ENCODE results near the gene WDR37. TPM values are rescaled to one million over a fixed set of nuclear protein-coding genes. Genes with fewer than 3 reads are reported as not detected.
"Not testable (repeated sequence)": the region's sequence is repeated elsewhere in the genome, so short reads cannot be mapped to it uniquely, and the experiment has no call there.

WDR37 gene
- total RNA-seq, 1 experiment from 2014 or later = 9.6 TPM

- POLR2A ChIA-PET = no interaction called here
Measured at GRCh38 chr10:1007583-1007982, 48.6 kb upstream of the WDR37 start.

DNA sequence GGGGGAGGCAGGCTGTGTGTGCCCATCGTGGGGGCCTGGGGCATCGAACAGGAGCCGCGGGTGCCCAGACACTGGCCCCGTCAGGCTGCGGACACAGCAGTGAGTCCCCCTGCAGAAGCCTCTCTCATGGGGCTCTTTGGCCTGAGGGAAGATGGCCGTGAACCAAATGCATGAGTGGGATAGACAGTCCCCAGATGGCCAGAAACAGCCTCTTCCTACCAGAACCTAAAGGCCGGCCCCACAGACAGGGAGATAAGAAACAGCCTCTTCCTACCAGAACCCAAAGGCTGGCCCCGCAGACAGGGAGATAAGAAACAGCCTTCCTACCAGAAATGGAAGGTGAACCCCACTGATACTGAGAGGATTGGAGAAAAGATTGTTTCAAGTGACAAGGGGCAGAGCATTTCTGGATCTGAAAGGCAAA is 47.1 kb upstream of the WDR37 start:
- POLR2A ChIA-PET = no interaction called here
- Histone ChIP-seq H3K27ac (ENCODE audit: low read length) (no peak overlapping the region), H3K27me3 (ENCODE audit: control insufficient read depth, insufficient read depth, low read length) (no peaks in the 10 kb centered on the region), H3K9me3 (ENCODE audit: control insufficient read depth, insufficient read depth, low read depth, low read length) (no peaks in the 10 kb centered on the region), H3K36me3 (ENCODE audit: control insufficient read depth, insufficient read depth, low read length) (peaks cover 25% of the 10 kb centered on the region), H3K4me3 (ENCODE audit: low read depth in 2 of 2, low read length in 2 of 2) (no peak overlapping the region), H3K4me1 (ENCODE audit: control insufficient read depth, insufficient read depth, low read length) (no peaks in the 10 kb centered on the region)
- BruUV-seq (replicated peaks) = TSS peak; percentile 16
- CTCF ChIA-PET = no interaction called here
- in situ Hi-C loops (cut with HindIII; ENCODE audit: low pct_unique_long_range_greater_than_20kb, low sequenced_read_pairs) (no loop called here), intact Hi-C loops (cut with micrococcal nuclease; ENCODE audit: unreplicated experiment) (no loop called here)
- DNase-seq (ENCODE audit: low read depth, low spot score) (no peak), ATAC-seq (no peak)
- TF ChIP-seq TCF7L2 (IDR thresholded peaks at IDR 0.05; ENCODE audit: low read depth, low read length) (no peak), SIN3A (IDR thresholded peaks at IDR 0.05; ENCODE audit: borderline replicate concordance, insufficient read depth, low read depth, low read length) (no peak), POLR2AphosphoS5 (IDR thresholded peaks at IDR 0.05; ENCODE audit: low read depth, low read length) (no peak), REST (IDR thresholded peaks at IDR 0.05; ENCODE audit: insufficient read depth in 1 of 2, low read depth in 2 of 2, low read length in 1 of 2) (no peak), CTCF (IDR thresholded peaks at IDR 0.05) (no peak)

More at GRCh38 chr10:1007583-1007982, 48.6 kb upstream of the WDR37 start:
- CTCF ChIA-PET = no interaction called here
- TF ChIP-seq CTCF (IDR thresholded peaks at IDR 0.05) (no peak), SIN3A (IDR thresholded peaks at IDR 0.05; ENCODE audit: borderline replicate concordance, insufficient read depth, low read depth, low read length) (no peak), TCF7L2 (IDR thresholded peaks at IDR 0.05; ENCODE audit: low read depth, low read length) (no peak), REST (IDR thresholded peaks at IDR 0.05; ENCODE audit: insufficient read depth in 1 of 2, low read depth in 2 of 2, low read length in 1 of 2) (no peak), POLR2AphosphoS5 (IDR thresholded peaks at IDR 0.05; ENCODE audit: low read depth, low read length) (no peak)
- H3K9me3 ChIP-seq (ENCODE audit: control insufficient read depth, insufficient read depth, low read depth, low read length) = no peaks in the 10 kb centered on the region
- no peaks in the 10 kb centered on the region for H3K4me1 ChIP-seq (ENCODE audit: control insufficient read depth, insufficient read depth, low read length)
- intact Hi-C loops (cut with micrococcal nuclease; ENCODE audit: unreplicated experiment) = no loop called here
- H3K27me3 ChIP-seq (ENCODE audit: control insufficient read depth, insufficient read depth, low read length) = no peaks in the 10 kb centered on the region
- no peak overlapping the region for H3K4me3 ChIP-seq (ENCODE audit: low read depth in 2 of 2, low read length in 2 of 2)
- ATAC-seq (no peak), DNase-seq (ENCODE audit: low read depth, low spot score) (no peak)
- H3K27ac ChIP-seq (ENCODE audit: low read length) = no peak overlapping the region
- in situ Hi-C loops (cut with HindIII; ENCODE audit: low pct_unique_long_range_greater_than_20kb, low sequenced_read_pairs) = no loop called here
- peaks cover 34% of the 10 kb centered on the region for H3K36me3 ChIP-seq (ENCODE audit: control insufficient read depth, insufficient read depth, low read length)
- BruUV-seq (replicated peaks) = no TSS peak

GRCh38 chr10:1009947-1010346 is 46.2 kb upstream of the WDR37 start:
- CTCF ChIA-PET; H3K4me1 ChIP-seq (ENCODE audit: control insufficient read depth, insufficient read depth, low read length); ATAC-seq; intact Hi-C loops (cut with micrococcal nuclease; ENCODE audit: unreplicated experiment); in situ Hi-C loops (cut with HindIII; ENCODE audit: low pct_unique_long_range_greater_than_20kb, low sequenced_read_pairs); POLR2A ChIA-PET; H3K9me3 ChIP-seq (ENCODE audit: control insufficient read depth, insufficient read depth, low read depth, low read length); DNase-seq (ENCODE audit: low read depth, low spot score); H3K27me3 ChIP-seq (ENCODE audit: control insufficient read depth, insufficient read depth, low read length); BruUV-seq (replicated peaks); H3K27ac ChIP-seq (ENCODE audit: low read length); H3K4me3 ChIP-seq (ENCODE audit: low read depth in 2 of 2, low read length in 2 of 2): not testable (repeated sequence)
- H3K36me3 ChIP-seq (ENCODE audit: control insufficient read depth, insufficient read depth, low read length) = peaks cover 29% of the 10 kb centered on the region
